OCI-LY7 (cell line): ENCODE results near the gene EZH1. TPM values are rescaled to one million over a fixed set of nuclear protein-coding genes. Genes with fewer than 3 reads are reported as not detected.
A peak's percentile ranks its signal among the peaks of the same experiment; 100 is the strongest.

Experiments used
- BruUV-seq: library from RNA; stranded (reverse); fragments of 400-500 nt; replicated peaks from 2 replicates; lab custom pipeline; 2021; lab: Mats Ljungman, UMichigan
- CTCF ChIA-PET: fragments of 300-600 bp; sonication (Branson Sonifier 250); formaldehyde crosslinking; loops from one replicate; lab custom pipeline; 2022; ENCODE audit warnings: antibody characterized with exemption; ENCODE audit not compliant: unreplicated experiment; lab: Charles Lee
- POLR2A ChIA-PET: fragments of 300-600 bp; sonication (Branson Sonifier 250); formaldehyde crosslinking; loops from one replicate; lab custom pipeline; 2022; ENCODE audit warnings: antibody characterized with exemption; lab: Charles Lee
- DNase-seq: peaks from one replicate; pipeline ENCODE4 v3.0.0-alpha.2; 2015; ENCODE audit warnings: low spot score
- H2AFZ ChIP-seq: fragments of 200-600 bp; sonication (generic), shearing (Covaris generic); 2 replicates; pipeline ENCODE4 v1.6.1; 2014; ENCODE audit warnings: mild to moderate bottlenecking, antibody characterized with exemption, low read length, moderate library complexity
- H3K27ac ChIP-seq: fragments of 200-600 bp; sonication (generic); 2 replicates; pipeline ENCODE4 v1.5.1; 2014; ENCODE audit warnings: mixed run types, low read depth, mild to moderate bottlenecking, moderate library complexity, low read length, inconsistent platforms; ENCODE audit not compliant: poor library complexity, severe bottlenecking
- H3K36me3 ChIP-seq: fragments of 200-600 bp; sonication (generic); 2 replicates; pipeline ENCODE4 v1.6.1; 2014; ENCODE audit warnings: mild to moderate bottlenecking, antibody characterized with exemption, low read length, moderate library complexity, mixed read lengths; ENCODE audit not compliant: insufficient read depth
- H3K4me1 ChIP-seq: fragments of 200-600 bp; sonication (generic); 2 replicates; pipeline ENCODE4 v1.5.1; 2014; ENCODE audit warnings: mild to moderate bottlenecking, low read length; ENCODE audit not compliant: insufficient read depth, poor library complexity, severe bottlenecking
- H3K4me2 ChIP-seq: fragments of 200-600 bp; sonication (generic); 2 replicates; pipeline ENCODE4 v1.6.1; 2014; ENCODE audit warnings: mild to moderate bottlenecking, low read length
- H3K4me3 ChIP-seq: fragments of 200-600 bp; sonication (generic); 2 replicates; pipeline ENCODE4 v1.5.1; 2014; ENCODE audit warnings: mild to moderate bottlenecking, low read depth, low read length; ENCODE audit not compliant: poor library complexity, severe bottlenecking
- H3K79me2 ChIP-seq: fragments of 200-600 bp; sonication (generic); 2 replicates; pipeline ENCODE4 v1.6.1; 2016; ENCODE audit warnings: low read depth, mild to moderate bottlenecking, low read length, moderate library complexity, mixed read lengths; ENCODE audit not compliant: insufficient read depth
- H3K9me2 ChIP-seq: fragments of 200-600 bp; sonication (generic); 2 replicates; pipeline ENCODE4 v1.6.1; 2016; ENCODE audit warnings: mild to moderate bottlenecking, low read length, mixed read lengths; ENCODE audit not compliant: insufficient read depth
- H3K9me3 ChIP-seq: fragments of 200-600 bp; sonication (generic); 2 replicates; pipeline ENCODE4 v1.6.1; 2014; ENCODE audit warnings: mild to moderate bottlenecking, mixed run types, low read length, mixed read lengths
- H4K20me1 ChIP-seq: fragments of 200-600 bp; sonication (generic); 2 replicates; pipeline ENCODE4 v1.6.1; 2014; ENCODE audit warnings: mild to moderate bottlenecking, antibody characterized with exemption, low read length, moderate library complexity, mixed read lengths; ENCODE audit not compliant: insufficient read depth
- EZH2phosphoT487 ChIP-seq: fragments of 200-600 bp; sonication (generic); IDR thresholded peaks from 2 replicates; pipeline ENCODE4 v1.6.1; 2018; ENCODE audit warnings: low read depth, borderline replicate concordance, mild to moderate bottlenecking, mixed run types, antibody characterized with exemption, low read length, moderate library complexity, mixed read lengths
- intact Hi-C: fragments of 100-400 bp; cut with micrococcal nuclease; formaldehyde crosslinking; loops from one replicate; pipeline ENCODE4 v1.10.0; 2022; ENCODE audit not compliant: unreplicated experiment
- total RNA-seq, 2 experiments: library from RNA; depleted of rRNA in 1 of 2; stranded (reverse); fragments of >200 nt in 1 of 2; shearing (Covaris generic) in 1 of 2; gene quantifications; 2 replicates each; pipeline ENCODE4 v1.2.3, GENCODE V29; 2014 to 2022
- TF ChIP-seq, protein P1 (sequence below): fragments of 200-600 bp; sonication (generic); conservative IDR thresholded peaks from 2 replicates; pipeline ENCODE4 v1.5.1; 2014; ENCODE audit warnings: mild to moderate bottlenecking, antibody characterized with exemption, low read length, moderate library complexity, mixed read lengths

Gene EZH1
- total RNA-seq, 2 experiments from 2014 or later: 57.1 to 62.4 TPM

DNA sequence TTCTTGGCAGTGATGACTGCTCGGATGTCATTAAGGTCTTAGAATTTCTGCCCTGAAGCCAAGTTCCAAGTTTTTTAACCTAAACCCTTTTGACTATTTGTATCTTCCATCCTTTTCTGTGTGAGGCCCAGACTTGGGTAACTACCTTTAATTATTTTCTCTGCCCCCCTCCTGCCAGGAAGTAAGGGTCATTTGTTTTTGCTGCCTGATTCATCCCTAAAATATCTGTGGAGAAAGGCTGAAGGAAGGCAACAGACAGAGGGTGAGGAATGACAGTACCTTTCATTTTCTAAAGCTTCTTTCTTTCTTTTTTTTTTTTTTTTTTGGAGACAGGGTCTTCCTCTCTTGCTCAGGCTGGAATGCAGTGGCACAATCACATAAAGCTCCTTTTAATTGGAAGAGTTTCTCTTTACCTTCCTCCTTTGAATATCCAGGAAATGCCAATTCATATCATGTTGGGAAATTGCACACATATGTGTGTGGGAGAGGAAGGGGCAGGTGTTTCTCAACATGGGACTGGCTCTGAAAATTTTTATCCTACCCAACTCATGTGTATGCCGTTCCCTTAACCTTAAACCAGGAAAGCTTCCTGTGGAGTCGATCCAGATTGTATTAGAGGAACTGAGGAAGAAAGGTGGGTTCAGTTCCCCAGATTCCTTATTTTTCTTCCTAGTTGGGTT, 29.4 kb upstream of the EZH1 start:
- intact Hi-C loops: no loop called here
- no peaks in the 10 kb centered on the region for H4K20me1 ChIP-seq
- TSS peak; percentile 84 for BruUV-seq
- no peaks in the 10 kb centered on the region for H3K9me2 ChIP-seq
- peak overlapping the region; percentile 42 for H3K27ac ChIP-seq
- peaks cover 38% of the 10 kb centered on the region for H3K36me3 ChIP-seq
- ChIA-PET CTCF (interaction anchor here (0.5 kb wide), 1 partner anchor 32 kb away, joined by 3 read pairs; no protein-coding TSS in a partner anchor), POLR2A (interaction anchor here (0.6 to 1.3 kb wide), 7 partner anchors 12 to 190 kb away, joined by 3 to 6 read pairs (median 3); partner anchors contain the start of gene RETREG3)
- peak overlapping the region; percentile 88 for H3K4me2 ChIP-seq
- peak overlapping the region; percentile 61; the same call in 1 of the 2 replicates for H2AFZ ChIP-seq
- H3K4me1 ChIP-seq: peaks cover 7% of the 10 kb centered on the region
- peaks cover 12% of the 10 kb centered on the region; the same call in 1 of the 2 replicates for H3K79me2 ChIP-seq
- H3K9me3 ChIP-seq: no peaks in the 10 kb centered on the region
- TF ChIP-seq EZH2phosphoT487: no peak
- TF ChIP-seq, protein P1, sequence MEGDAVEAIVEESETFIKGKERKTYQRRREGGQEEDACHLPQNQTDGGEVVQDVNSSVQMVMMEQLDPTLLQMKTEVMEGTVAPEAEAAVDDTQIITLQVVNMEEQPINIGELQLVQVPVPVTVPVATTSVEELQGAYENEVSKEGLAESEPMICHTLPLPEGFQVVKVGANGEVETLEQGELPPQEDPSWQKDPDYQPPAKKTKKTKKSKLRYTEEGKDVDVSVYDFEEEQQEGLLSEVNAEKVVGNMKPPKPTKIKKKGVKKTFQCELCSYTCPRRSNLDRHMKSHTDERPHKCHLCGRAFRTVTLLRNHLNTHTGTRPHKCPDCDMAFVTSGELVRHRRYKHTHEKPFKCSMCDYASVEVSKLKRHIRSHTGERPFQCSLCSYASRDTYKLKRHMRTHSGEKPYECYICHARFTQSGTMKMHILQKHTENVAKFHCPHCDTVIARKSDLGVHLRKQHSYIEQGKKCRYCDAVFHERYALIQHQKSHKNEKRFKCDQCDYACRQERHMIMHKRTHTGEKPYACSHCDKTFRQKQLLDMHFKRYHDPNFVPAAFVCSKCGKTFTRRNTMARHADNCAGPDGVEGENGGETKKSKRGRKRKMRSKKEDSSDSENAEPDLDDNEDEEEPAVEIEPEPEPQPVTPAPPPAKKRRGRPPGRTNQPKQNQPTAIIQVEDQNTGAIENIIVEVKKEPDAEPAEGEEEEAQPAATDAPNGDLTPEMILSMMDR: no peak
- no peak for DNase-seq
- peak overlapping the region; percentile 88 for H3K4me3 ChIP-seq

DNA sequence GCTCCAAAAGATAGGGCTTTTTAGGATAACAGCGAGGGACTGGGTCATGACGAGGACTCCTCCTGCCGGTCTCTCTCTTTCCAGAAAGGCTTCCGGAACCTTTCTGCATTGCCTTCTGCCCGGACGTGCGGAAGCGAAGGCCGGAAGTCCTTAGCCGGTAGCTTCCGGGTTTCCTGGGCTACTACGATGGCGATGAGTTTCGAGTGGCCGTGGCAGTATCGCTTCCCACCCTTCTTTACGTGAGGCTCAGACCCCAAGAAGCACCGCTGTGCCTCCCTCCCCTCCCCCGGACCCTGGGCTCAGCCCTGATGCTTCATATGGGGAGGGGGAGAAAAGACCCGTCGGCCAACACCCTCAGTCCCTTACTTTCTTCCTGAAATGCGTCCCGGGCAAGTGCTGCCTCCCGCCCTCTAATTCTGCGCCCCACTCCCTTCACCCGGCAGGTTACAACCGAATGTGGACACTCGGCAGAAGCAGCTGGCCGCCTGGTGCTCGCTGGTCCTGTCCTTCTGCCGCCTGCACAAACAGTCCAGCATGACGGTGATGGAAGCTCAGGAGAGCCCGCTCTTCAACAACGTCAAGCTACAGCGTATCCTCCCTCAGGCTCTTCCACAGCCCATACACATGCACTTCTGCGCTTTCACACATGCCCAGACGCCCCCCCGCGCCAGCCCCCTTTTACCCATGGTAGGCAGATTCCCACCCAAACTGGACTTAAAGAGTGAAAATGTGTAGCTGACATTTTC, 28.6 kb upstream of the EZH1 start, which contains the start of gene VPS25:
Gene VPS25, plus strand, starts transcription at position 160 of the 746 bp plus-strand sequence. Its CDS starts 27 bp downstream, at position 187.
- Histone ChIP-seq H3K4me2 (peak within 1 kb of the TSS; percentile 88), H3K36me3 (peaks cover 30% of the 10 kb centered on the region), H3K9me2 (no peaks in the 10 kb centered on the region), H3K27ac (peak within 1 kb of the TSS; percentile 42), H3K9me3 (no peaks in the 10 kb centered on the region), H3K79me2 (peaks cover 12% of the 10 kb centered on the region; the same call in 1 of the 2 replicates), H4K20me1 (no peaks in the 10 kb centered on the region), H2AFZ (peak within 1 kb of the TSS; percentile 61), H3K4me3 (peak within 1 kb of the TSS; percentile 88), H3K4me1 (peaks cover 7% of the 10 kb centered on the region)
- intact Hi-C loops: loop anchor here (1.0 kb wide), 1 partner anchor 51 kb away; the partner anchor contains the start of gene BECN1
- CTCF ChIA-PET: interaction anchor here (1.4 kb wide), 1 partner anchor 17 kb away, joined by 3 read pairs; no protein-coding TSS in a partner anchor
- DNase-seq: peak; percentile 88
- no peak for TF ChIP-seq EZH2phosphoT487
- TF ChIP-seq, protein P1: no peak; the same call in 1 of the 2 replicates
- POLR2A ChIA-PET: interaction anchor here (0.6 to 1.4 kb wide), 9 partner anchors 13 to 195 kb away, joined by 3 to 6 read pairs (median 3); partner anchors contain the start of genes PSMC3IP and RETREG3
- BruUV-seq: no TSS peak
